ENCODE measurements around the gene SINHCAF.
A peak's percentile ranks its signal among the peaks of the same experiment; 100 is the strongest.

The SINHCAF gene

GRCh38 chr12:31326736-31327659 is 1.0 kb upstream of the SINHCAF start:
- Histone ChIP-seq H3K27ac (ENCODE audit: low read depth, low read length) (peak overlapping the region; percentile 91), H3K9me3 (ENCODE audit: insufficient read depth, low read depth, low read length) (no peaks in the 10 kb centered on the region), H3K4me1 (ENCODE audit: insufficient read depth, low read length) (peaks cover 19% of the 10 kb centered on the region), H3K36me3 (ENCODE audit: insufficient read depth, low read length) (no peaks in the 10 kb centered on the region), H3K27me3 (ENCODE audit: insufficient read depth, low read length) (no peaks in the 10 kb centered on the region), H3K4me3 (ENCODE audit: low read length) (peak overlapping the region; percentile 70), H3K9ac (ENCODE audit: low read depth, low read length) (peak overlapping the region; percentile 85)
- WGBS, result 57% methylated on average over 18 of the region's 20 CpGs

- Histone ChIP-seq H3K9me3 (ENCODE audit: insufficient read depth, low read depth, low read length) (no peaks in the 10 kb centered on the region), H3K9ac (ENCODE audit: low read depth, low read length) (peak overlapping the region; percentile 98), H3K36me3 (ENCODE audit: insufficient read depth, low read length) (no peaks in the 10 kb centered on the region), H3K4me1 (ENCODE audit: insufficient read depth, low read length) (peaks cover 34% of the 10 kb centered on the region), H3K27ac (ENCODE audit: low read depth, low read length) (peak overlapping the region; percentile 95), H3K4me3 (ENCODE audit: low read length) (peak overlapping the region; percentile 95), H3K27me3 (ENCODE audit: insufficient read depth, low read length) (no peaks in the 10 kb centered on the region)
- under 1% methylated on average over 34 of the region's 36 CpGs for WGBS
Observed at GRCh38 chr12:31325524-31325875, 450 bp downstream of the SINHCAF start.

GRCh38 chr12:31324845-31325523 is 966 bp downstream of the SINHCAF start:
- Histone ChIP-seq H3K27me3 (ENCODE audit: insufficient read depth, low read length) (no peaks in the 10 kb centered on the region), H3K36me3 (ENCODE audit: insufficient read depth, low read length) (no peaks in the 10 kb centered on the region), H3K4me1 (ENCODE audit: insufficient read depth, low read length) (peaks cover 39% of the 10 kb centered on the region), H3K4me3 (ENCODE audit: low read length) (peak overlapping the region; percentile 95), H3K27ac (ENCODE audit: low read depth, low read length) (peak overlapping the region; percentile 95), H3K9ac (ENCODE audit: low read depth, low read length) (peak overlapping the region; percentile 98), H3K9me3 (ENCODE audit: insufficient read depth, low read depth, low read length) (no peaks in the 10 kb centered on the region)
- under 1% methylated on average over 69 of the region's 69 CpGs for WGBS

GRCh38 chr12:31324116-31324844 is 1.7 kb downstream of the SINHCAF start:
- peak overlapping the region; percentile 98 for H3K9ac ChIP-seq (ENCODE audit: low read depth, low read length)
- peaks cover 46% of the 10 kb centered on the region for H3K4me1 ChIP-seq (ENCODE audit: insufficient read depth, low read length)
- under 1% methylated on average over 81 of the region's 81 CpGs for WGBS
- peak overlapping the region; percentile 95 for H3K27ac ChIP-seq (ENCODE audit: low read depth, low read length)
- H3K27me3 ChIP-seq (ENCODE audit: insufficient read depth, low read length), result no peaks in the 10 kb centered on the region
- no peaks in the 10 kb centered on the region for H3K36me3 ChIP-seq (ENCODE audit: insufficient read depth, low read length)
- no peaks in the 10 kb centered on the region for H3K9me3 ChIP-seq (ENCODE audit: insufficient read depth, low read depth, low read length)
- peak overlapping the region; percentile 95 for H3K4me3 ChIP-seq (ENCODE audit: low read length)

DNA sequence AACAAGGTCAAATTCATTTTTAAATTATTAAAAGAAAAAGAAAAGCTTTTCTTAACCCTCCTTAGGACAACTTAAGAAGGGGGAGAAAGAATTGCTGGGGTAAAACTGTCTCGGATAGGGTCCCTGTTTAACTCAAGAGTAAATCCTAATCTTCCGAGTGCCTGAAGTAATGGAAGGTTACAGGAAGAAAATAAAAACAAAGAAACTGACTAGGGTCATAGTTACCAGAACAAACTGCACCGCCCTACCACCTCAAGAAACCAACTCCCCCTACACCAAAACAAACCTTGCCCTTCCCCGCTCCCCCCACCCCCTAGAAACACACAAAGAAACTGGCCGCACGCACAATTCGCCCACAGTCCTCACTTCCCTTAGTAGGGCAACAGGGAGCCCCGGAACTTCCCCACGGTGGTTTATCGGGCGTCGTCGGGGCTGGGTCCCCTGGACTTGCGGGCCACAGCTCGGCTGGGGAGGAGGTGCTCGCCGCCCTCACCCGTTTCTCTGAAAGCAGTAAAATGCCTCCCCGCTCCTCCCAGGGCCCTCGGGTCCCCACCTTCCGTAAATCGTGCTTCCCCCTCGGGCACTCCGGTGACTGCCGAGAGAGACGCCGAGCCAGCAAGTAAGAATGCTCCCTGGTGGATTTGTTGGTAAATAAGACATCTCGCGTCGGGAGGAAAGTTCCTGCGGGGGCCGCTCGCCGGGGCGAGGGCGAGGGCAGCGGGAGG is 2.4 kb downstream of the SINHCAF start:
- H3K27ac ChIP-seq (ENCODE audit: low read depth, low read length), result peak overlapping the region; percentile 95
- peak overlapping the region; percentile 95 for H3K4me3 ChIP-seq (ENCODE audit: low read length)
- no peaks in the 10 kb centered on the region for H3K36me3 ChIP-seq (ENCODE audit: insufficient read depth, low read length)
- peaks cover 53% of the 10 kb centered on the region for H3K4me1 ChIP-seq (ENCODE audit: insufficient read depth, low read length)
- no peaks in the 10 kb centered on the region for H3K9me3 ChIP-seq (ENCODE audit: insufficient read depth, low read depth, low read length)
- H3K9ac ChIP-seq (ENCODE audit: low read depth, low read length), result peak overlapping the region; percentile 98
- H3K27me3 ChIP-seq (ENCODE audit: insufficient read depth, low read length), result no peaks in the 10 kb centered on the region
- WGBS, result under 1% methylated on average over 35 of the region's 37 CpGs

- Histone ChIP-seq H3K9ac (ENCODE audit: low read depth, low read length) (peak overlapping the region; percentile 98), H3K9me3 (ENCODE audit: insufficient read depth, low read depth, low read length) (no peaks in the 10 kb centered on the region), H3K4me1 (ENCODE audit: insufficient read depth, low read length) (peaks cover 61% of the 10 kb centered on the region), H3K36me3 (ENCODE audit: insufficient read depth, low read length) (no peaks in the 10 kb centered on the region), H3K27ac (ENCODE audit: low read depth, low read length) (peak overlapping the region; percentile 95; the same call in 1 of the 2 replicates), H3K27me3 (ENCODE audit: insufficient read depth, low read length) (no peaks in the 10 kb centered on the region), H3K4me3 (ENCODE audit: low read length) (peak overlapping the region; percentile 95)
- WGBS, result 4% methylated on average over 5 of the region's 5 CpGs
Observed at GRCh38 chr12:31322801-31323207, 3.1 kb downstream of the SINHCAF start.

DNA sequence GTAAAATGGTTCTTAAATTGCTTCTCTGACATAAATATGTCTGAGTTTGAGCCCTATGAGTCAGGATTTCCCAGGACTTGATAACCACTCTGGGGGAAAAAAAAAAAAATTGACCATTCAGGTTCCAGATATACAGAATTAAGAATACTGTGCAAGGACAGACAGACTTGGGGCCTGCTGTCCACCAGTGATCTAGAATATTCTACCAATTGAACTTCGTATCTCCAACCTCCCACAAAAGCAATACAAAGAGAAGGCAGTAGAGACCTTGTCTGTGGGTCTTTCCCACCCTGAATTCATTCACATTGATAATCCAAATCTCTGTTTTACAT is 4.1 kb downstream of the SINHCAF start:
- Histone ChIP-seq H3K27me3 (ENCODE audit: insufficient read depth, low read length) (no peaks in the 10 kb centered on the region), H3K4me3 (ENCODE audit: low read length) (peak overlapping the region; percentile 95), H3K36me3 (ENCODE audit: insufficient read depth, low read length) (no peaks in the 10 kb centered on the region), H3K4me1 (ENCODE audit: insufficient read depth, low read length) (peaks cover 65% of the 10 kb centered on the region), H3K9ac (ENCODE audit: low read depth, low read length) (peak overlapping the region; percentile 43), H3K9me3 (ENCODE audit: insufficient read depth, low read depth, low read length) (no peaks in the 10 kb centered on the region), H3K27ac (ENCODE audit: low read depth, low read length) (no peak overlapping the region)
- 54% methylated on average over 1 of the region's 1 CpG for WGBS

GRCh38 chr12:31321186-31321896 is 4.6 kb downstream of the SINHCAF start:
- no peak overlapping the region for H3K9ac ChIP-seq (ENCODE audit: low read depth, low read length)
- peaks cover 69% of the 10 kb centered on the region for H3K4me1 ChIP-seq (ENCODE audit: insufficient read depth, low read length)
- no peak overlapping the region for H3K27ac ChIP-seq (ENCODE audit: low read depth, low read length)
- 47% methylated on average over 4 of the region's 4 CpGs for WGBS
- H3K4me3 ChIP-seq (ENCODE audit: low read length), result peak overlapping the region; percentile 95
- H3K27me3 ChIP-seq (ENCODE audit: insufficient read depth, low read length), result no peaks in the 10 kb centered on the region
- no peaks in the 10 kb centered on the region for H3K36me3 ChIP-seq (ENCODE audit: insufficient read depth, low read length)
- H3K9me3 ChIP-seq (ENCODE audit: insufficient read depth, low read depth, low read length), result no peaks in the 10 kb centered on the region

DNA sequence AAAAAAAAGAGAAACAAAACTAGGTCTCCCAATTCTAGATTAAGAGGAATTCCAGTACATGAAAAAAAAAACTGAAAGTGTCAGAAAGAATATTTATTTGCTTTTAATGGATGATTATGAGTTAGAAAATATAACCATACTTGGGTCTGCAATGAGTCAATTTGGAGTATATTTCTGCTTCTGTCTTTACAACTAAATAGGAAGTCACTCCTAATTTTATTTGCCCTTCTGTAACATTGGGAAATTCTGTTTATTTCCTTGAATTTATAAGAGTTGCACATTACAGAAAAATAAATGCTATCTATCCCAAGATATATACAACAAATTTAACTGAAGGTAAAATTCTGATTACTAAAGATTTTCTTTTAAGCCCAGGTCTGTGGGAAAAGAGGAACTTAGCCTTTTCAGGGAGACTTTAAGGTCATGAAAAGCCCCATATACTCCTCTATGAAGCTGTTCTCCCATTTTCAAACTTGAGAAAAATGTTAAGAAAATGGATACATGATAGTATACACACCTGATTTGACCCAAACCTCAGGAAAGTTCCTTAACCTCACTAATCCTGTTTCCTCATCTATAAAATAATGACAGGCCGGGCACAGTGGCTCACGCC is 7.2 kb downstream of the SINHCAF start:
- Histone ChIP-seq H3K9me3 (ENCODE audit: insufficient read depth, low read depth, low read length) (no peaks in the 10 kb centered on the region), H3K36me3 (ENCODE audit: insufficient read depth, low read length) (peaks cover 14% of the 10 kb centered on the region), H3K27ac (ENCODE audit: low read depth, low read length) (no peak overlapping the region), H3K9ac (ENCODE audit: low read depth, low read length) (no peak overlapping the region), H3K4me1 (ENCODE audit: insufficient read depth, low read length) (peaks cover 87% of the 10 kb centered on the region), H3K27me3 (ENCODE audit: insufficient read depth, low read length) (no peaks in the 10 kb centered on the region), H3K4me3 (ENCODE audit: low read length) (peak overlapping the region; percentile 30; the same call in 1 of the 2 replicates)
- 75% methylated on average over 2 of the region's 2 CpGs for WGBS

All from HUES64 (cell line).